ENCODE measurements around the gene LMBR1. TPM values are rescaled to one million over a fixed set of nuclear protein-coding genes. Genes with fewer than 3 reads are reported as not detected.

The LMBR1 gene
- total RNA-seq, 1 donor from 2014 or later, result 49.7 TPM

GRCh38 chr7:156820445-156821063 lies 72.4 kb downstream of the LMBR1 start:
- peaks cover 4% of the 10 kb centered on the region for H3K36me3 Mint-ChIP-seq (ENCODE audit: low read depth, unreplicated experiment)
- no peak overlapping the region for H3K9ac ChIP-seq (ENCODE audit: low read length)
- no peaks in the 10 kb centered on the region for H4K20me1 ChIP-seq (ENCODE audit: insufficient read depth, low read length)
- H3K27me3 Mint-ChIP-seq (ENCODE audit: low read depth, unreplicated experiment), result no peaks in the 10 kb centered on the region
- no peaks in the 10 kb centered on the region for H3K27me3 ChIP-seq (ENCODE audit: insufficient read depth, low read length)
- DNase-seq (ENCODE audit: low read depth) (no peak), FAIRE-seq (no peak)
- H3K4me3 ChIP-seq (ENCODE audit: insufficient read depth, low read depth, low read length), result no peak overlapping the region
- no peak overlapping the region for H3K4me2 ChIP-seq (ENCODE audit: low read length)
- H3K9me3 Mint-ChIP-seq (ENCODE audit: unreplicated experiment), result no peaks in the 10 kb centered on the region
- no peak overlapping the region for H3K27ac Mint-ChIP-seq (ENCODE audit: unreplicated experiment)
- no peaks in the 10 kb centered on the region for H3K79me2 ChIP-seq (ENCODE audit: insufficient read depth, low read length)
- H3K4me1 Mint-ChIP-seq (ENCODE audit: low read depth, unreplicated experiment), result no peaks in the 10 kb centered on the region
- H3K4me3 Mint-ChIP-seq (ENCODE audit: unreplicated experiment), result no peak overlapping the region
- no peak overlapping the region for H3K27ac ChIP-seq (ENCODE audit: low read depth, low read length)
- H3K9me3 ChIP-seq (ENCODE audit: insufficient read depth, low read depth, low read length), result no peaks in the 10 kb centered on the region
- TF ChIP-seq CTCF (IDR thresholded peaks at IDR 0.05; ENCODE audit: insufficient read depth, low read depth, low read length) (peak; percentile 23), EZH2 (IDR thresholded peaks at IDR 0.05; ENCODE audit: insufficient read depth, low read length) (no peak)
- H3K4me1 ChIP-seq (ENCODE audit: insufficient read depth, low read length), result no peaks in the 10 kb centered on the region
- H3K36me3 ChIP-seq (ENCODE audit: insufficient read depth, low read length), result no peaks in the 10 kb centered on the region
- H2AFZ ChIP-seq (ENCODE audit: low read depth, low read length), result no peak overlapping the region

- no peak overlapping the region for H3K27ac Mint-ChIP-seq (ENCODE audit: unreplicated experiment)
- Histone ChIP-seq H3K9ac (ENCODE audit: low read length) (no peak overlapping the region), H3K4me2 (ENCODE audit: low read length) (no peak overlapping the region), H3K4me3 (ENCODE audit: insufficient read depth, low read depth, low read length) (no peak overlapping the region), H3K4me1 (ENCODE audit: insufficient read depth, low read length) (no peaks in the 10 kb centered on the region), H4K20me1 (ENCODE audit: insufficient read depth, low read length) (no peaks in the 10 kb centered on the region), H3K27ac (ENCODE audit: low read depth, low read length) (no peak overlapping the region), H3K9me3 (ENCODE audit: insufficient read depth, low read depth, low read length) (no peaks in the 10 kb centered on the region), H2AFZ (ENCODE audit: low read depth, low read length) (no peak overlapping the region), H3K36me3 (ENCODE audit: insufficient read depth, low read length) (no peaks in the 10 kb centered on the region), H3K27me3 (ENCODE audit: insufficient read depth, low read length) (no peaks in the 10 kb centered on the region), H3K79me2 (ENCODE audit: insufficient read depth, low read length) (no peaks in the 10 kb centered on the region)
- H3K36me3 Mint-ChIP-seq (ENCODE audit: low read depth, unreplicated experiment), result peaks cover 4% of the 10 kb centered on the region
- H3K9me3 Mint-ChIP-seq (ENCODE audit: unreplicated experiment), result no peaks in the 10 kb centered on the region
- H3K4me3 Mint-ChIP-seq (ENCODE audit: unreplicated experiment), result no peak overlapping the region
- FAIRE-seq, result no peak
- no peak for DNase-seq (ENCODE audit: low read depth)
- no peaks in the 10 kb centered on the region for H3K27me3 Mint-ChIP-seq (ENCODE audit: low read depth, unreplicated experiment)
- TF ChIP-seq CTCF (IDR thresholded peaks at IDR 0.05; ENCODE audit: insufficient read depth, low read depth, low read length), result no peak
- no peak for TF ChIP-seq EZH2 (IDR thresholded peaks at IDR 0.05; ENCODE audit: insufficient read depth, low read length)
- no peaks in the 10 kb centered on the region for H3K4me1 Mint-ChIP-seq (ENCODE audit: low read depth, unreplicated experiment)
Measured at GRCh38 chr7:156819733-156820295, 73.2 kb downstream of the LMBR1 start.

GRCh38 chr7:156818133-156818532 lies 74.8 kb downstream of the LMBR1 start:
- Histone ChIP-seq H2AFZ (ENCODE audit: low read depth, low read length) (no peak overlapping the region), H3K9me3 (ENCODE audit: insufficient read depth, low read depth, low read length) (no peaks in the 10 kb centered on the region), H3K4me2 (ENCODE audit: low read length) (no peak overlapping the region), H3K4me1 (ENCODE audit: insufficient read depth, low read length) (no peaks in the 10 kb centered on the region), H3K36me3 (ENCODE audit: insufficient read depth, low read length) (no peaks in the 10 kb centered on the region), H3K27ac (ENCODE audit: low read depth, low read length) (no peak overlapping the region), H4K20me1 (ENCODE audit: insufficient read depth, low read length) (no peaks in the 10 kb centered on the region), H3K9ac (ENCODE audit: low read length) (no peak overlapping the region), H3K4me3 (ENCODE audit: insufficient read depth, low read depth, low read length) (no peak overlapping the region), H3K27me3 (ENCODE audit: insufficient read depth, low read length) (no peaks in the 10 kb centered on the region), H3K79me2 (ENCODE audit: insufficient read depth, low read length) (no peaks in the 10 kb centered on the region)
- H3K9me3 Mint-ChIP-seq (ENCODE audit: unreplicated experiment), result no peaks in the 10 kb centered on the region
- H3K4me3 Mint-ChIP-seq (ENCODE audit: unreplicated experiment), result no peak overlapping the region
- FAIRE-seq (no peak), DNase-seq (ENCODE audit: low read depth) (no peak)
- H3K4me1 Mint-ChIP-seq (ENCODE audit: low read depth, unreplicated experiment), result no peaks in the 10 kb centered on the region
- H3K27ac Mint-ChIP-seq (ENCODE audit: unreplicated experiment), result no peak overlapping the region
- peaks cover 4% of the 10 kb centered on the region for H3K36me3 Mint-ChIP-seq (ENCODE audit: low read depth, unreplicated experiment)
- no peak for TF ChIP-seq EZH2 (IDR thresholded peaks at IDR 0.05; ENCODE audit: insufficient read depth, low read length)
- no peak for TF ChIP-seq CTCF (IDR thresholded peaks at IDR 0.05; ENCODE audit: insufficient read depth, low read depth, low read length)
- H3K27me3 Mint-ChIP-seq (ENCODE audit: low read depth, unreplicated experiment), result no peaks in the 10 kb centered on the region

Measured in astrocyte (in vitro differentiated cells and primary cell).